ENCODE results near the gene DNASE2B. TPM values are rescaled to one million over a fixed set of nuclear protein-coding genes. Genes with fewer than 3 reads are reported as not detected.

DNASE2B gene
- total and polyA plus RNA-seq, 2 donors (not counting 3 experiments of a cell fraction or from before 2014, with no cell fraction given), result not detected

DNA sequence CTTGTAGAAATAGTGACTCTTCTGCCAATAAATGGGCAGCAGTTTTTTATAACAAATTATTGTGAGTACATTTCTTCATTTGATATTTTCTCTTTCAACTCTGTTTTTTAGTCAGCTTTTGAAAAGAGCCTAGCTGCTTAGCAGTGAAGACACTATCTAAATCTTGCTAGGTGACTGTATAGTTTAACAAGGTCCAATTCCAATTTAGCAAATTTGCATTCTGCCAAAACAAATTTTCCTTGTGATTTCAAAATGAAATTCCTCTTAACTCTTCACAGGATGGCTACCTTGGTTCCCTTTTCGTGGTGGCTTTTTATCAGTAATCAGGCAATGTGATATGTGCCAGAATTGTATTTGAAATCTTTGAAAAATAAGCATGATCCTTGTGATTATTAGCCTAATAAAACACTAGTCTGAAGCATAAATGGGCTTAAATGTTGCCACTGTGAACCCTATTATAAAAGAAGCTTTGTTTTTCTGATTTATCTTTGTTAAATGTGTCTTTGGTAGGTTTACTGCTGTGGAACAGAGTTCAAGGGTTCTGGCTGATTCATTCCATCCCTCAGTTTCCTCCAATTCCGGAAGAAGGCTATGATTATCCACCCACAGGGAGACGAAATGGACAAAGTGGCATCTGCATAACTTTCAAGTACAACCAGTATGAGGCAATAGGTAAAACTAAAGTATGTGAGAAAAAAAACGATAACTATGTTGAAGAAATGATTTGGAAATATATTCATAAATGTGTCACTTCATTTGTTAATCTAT, 12.2 kb downstream of the DNASE2B start:
- no peaks in the 10 kb centered on the region for H3K36me3 ChIP-seq (ENCODE audit: control insufficient read depth in 2 of 2, extremely low read depth in 1 of 2, insufficient read depth in 2 of 2, low read length in 2 of 2)
- H3K4me3 ChIP-seq (replicated peaks in 1 of 3; ENCODE audit: insufficient read depth in 1 of 3, low read depth in 1 of 3, low read length in 3 of 3), result no peak overlapping the region
- no peaks in the 10 kb centered on the region for H3K79me2 ChIP-seq (ENCODE audit: control insufficient read depth, insufficient read depth, low read length)
- peak overlapping the region; percentile 56 for H2AFZ ChIP-seq (ENCODE audit: low read depth, low read length)
- POLR2A ChIA-PET, result interaction anchor here (0.6 kb wide), 1 partner anchor 17 kb away, joined by 3 read pairs; no protein-coding TSS in a partner anchor
- no peaks in the 10 kb centered on the region for H4K20me1 ChIP-seq (replicated peaks; ENCODE audit: control insufficient read depth, extremely low read depth, insufficient read depth, low read length)
- no peaks in the 10 kb centered on the region for H3K9me1 ChIP-seq (replicated peaks; ENCODE audit: control insufficient read depth, extremely low read depth, insufficient read depth, low read length)
- intact Hi-C loops (cut with micrococcal nuclease), result no loop called here
- H3K27ac ChIP-seq (ENCODE audit: insufficient read depth, low read depth, low read length), result no peak overlapping the region
- DNase-seq (ENCODE audit: low read depth, low spot score) (peak; percentile 22), FAIRE-seq (no peak)
- H3K9me3 ChIP-seq (replicated peaks; ENCODE audit: control insufficient read depth, insufficient read depth, low read length), result no peaks in the 10 kb centered on the region
- no peaks in the 10 kb centered on the region for H3K27me3 ChIP-seq (ENCODE audit: control insufficient read depth in 2 of 2, insufficient read depth in 2 of 2, low read length in 2 of 2)
- no TSS peak for BruUV-seq (replicated peaks)
- CTCF ChIA-PET, result interaction anchor here (0.9 to 1.6 kb wide), 8 partner anchors 8 to 269 kb away, joined by 3 to 5 read pairs (median 4); no protein-coding TSS in a partner anchor
- dilution Hi-C loops (cut with MboI; ENCODE audit: extremely low pct_ligation_motif_present, low sequenced_read_pairs), result no loop called here
- peak; percentile 64 for TF ChIP-seq FOS (IDR thresholded peaks at IDR 0.05; ENCODE audit: borderline replicate concordance, insufficient read depth, low read length)
- no peak for TF ChIP-seq POLR2AphosphoS5 (IDR thresholded peaks at IDR 0.05; ENCODE audit: insufficient read depth, low read depth, low read length)
- TF ChIP-seq MAX (IDR thresholded peaks at IDR 0.05; ENCODE audit: insufficient read depth, insufficient read length), result no peak
- TF ChIP-seq POLR2A (IDR thresholded peaks at IDR 0.05; ENCODE audit: low read depth, low read length), result no peak
- TF ChIP-seq GATA2 (IDR thresholded peaks at IDR 0.05; ENCODE audit: insufficient read depth, insufficient read length, low read depth, low read length), result peak; percentile 27
- TF ChIP-seq EZH2 (IDR thresholded peaks at IDR 0.05; ENCODE audit: borderline replicate concordance, low read depth, low read length, severe bottlenecking), result no peak
- peaks cover 26% of the 10 kb centered on the region for H3K4me1 ChIP-seq (ENCODE audit: control insufficient read depth, extremely low read depth, insufficient read depth, low read length)
- H3K4me2 ChIP-seq (ENCODE audit: insufficient read depth, low read length), result peak overlapping the region; percentile 39
- no peak overlapping the region for H3K9ac ChIP-seq (replicated peaks; ENCODE audit: extremely low read depth, insufficient read depth, low read length)
